BE2C (cell line): ENCODE data around the gene TRMT5.

Experiments
- DNase-seq: peaks from one replicate; pipeline ENCODE4 v3.0.0-alpha.2; 2020
- H3K27me3 ChIP-seq: fragments of 250-450 bp; sonication (Bioruptor Pico); 2 replicates; pipeline ENCODE4 v1.5.1; 2020; ENCODE audit warnings: mild to moderate bottlenecking
- H3K36me3 ChIP-seq: fragments of 250-450 bp; sonication (Bioruptor Pico); 2 replicates; pipeline ENCODE4 v1.5.1; 2020; ENCODE audit warnings: mild to moderate bottlenecking
- H3K4me1 ChIP-seq: fragments of 250-450 bp; sonication (Bioruptor Pico); 2 replicates; pipeline ENCODE4 v1.5.1; 2020
- H3K4me3 ChIP-seq: 2 replicates; pipeline ENCODE4 v1.5.1; 2011; ENCODE audit warnings: low read depth, low read length
- H3K9me3 ChIP-seq: fragments of 250-450 bp; sonication (Bioruptor Pico); 2 replicates; pipeline ENCODE4 v1.5.1; 2020
- CTCF ChIP-seq: IDR thresholded peaks from 2 replicates; pipeline ENCODE4 v1.5.1; 2012; ENCODE audit warnings: mild to moderate bottlenecking, low read depth, low read length

The TRMT5 gene

GRCh38 chr14:60970146-60970545, 10.7 kb downstream of the TRMT5 start:
- DNase-seq: no peak
- H3K27me3 ChIP-seq: no peaks in the 10 kb centered on the region
- no peak for TF ChIP-seq CTCF

GRCh38 chr14:60968671-60969070, 12.2 kb downstream of the TRMT5 start:
- no peak for DNase-seq
- Histone ChIP-seq H3K4me3 (no peak overlapping the region), H3K36me3 (peaks cover 8% of the 10 kb centered on the region), H3K27me3 (no peaks in the 10 kb centered on the region), H3K4me1 (no peaks in the 10 kb centered on the region), H3K9me3 (no peaks in the 10 kb centered on the region)
- TF ChIP-seq CTCF: no peak

More at GRCh38 chr14:60970146-60970545, 10.7 kb downstream of the TRMT5 start:
- H3K4me1 ChIP-seq: no peaks in the 10 kb centered on the region
- no peak overlapping the region for H3K4me3 ChIP-seq
- H3K36me3 ChIP-seq: peaks cover 20% of the 10 kb centered on the region
- no peaks in the 10 kb centered on the region for H3K9me3 ChIP-seq

- Histone ChIP-seq H3K36me3 (peaks cover 3% of the 10 kb centered on the region; the same call in 1 of the 2 replicates), H3K4me3 (no peak overlapping the region), H3K9me3 (no peaks in the 10 kb centered on the region), H3K27me3 (no peaks in the 10 kb centered on the region), H3K4me1 (no peaks in the 10 kb centered on the region)
- TF ChIP-seq CTCF: no peak
- no peak for DNase-seq
Observed at GRCh38 chr14:60968099-60968498, 12.8 kb downstream of the TRMT5 start.

GRCh38 chr14:60965402-60965801, 15.5 kb downstream of the TRMT5 start:
- Histone ChIP-seq H3K9me3 (no peaks in the 10 kb centered on the region), H3K4me3 (no peak overlapping the region), H3K4me1 (no peaks in the 10 kb centered on the region), H3K36me3 (peaks cover 3% of the 10 kb centered on the region; the same call in 1 of the 2 replicates), H3K27me3 (no peaks in the 10 kb centered on the region)
- TF ChIP-seq CTCF: no peak
- DNase-seq: no peak

- no peaks in the 10 kb centered on the region for H3K27me3 ChIP-seq
- no peak overlapping the region for H3K4me3 ChIP-seq
- H3K36me3 ChIP-seq: no peaks in the 10 kb centered on the region; the same call in 1 of the 2 replicates
- no peaks in the 10 kb centered on the region for H3K4me1 ChIP-seq
- no peak for TF ChIP-seq CTCF
- no peak for DNase-seq
- H3K9me3 ChIP-seq: no peaks in the 10 kb centered on the region
Observed at GRCh38 chr14:60964904-60965303, 16.0 kb downstream of the TRMT5 start.

GRCh38 chr14:60963761-60964160, 17.1 kb downstream of the TRMT5 start:
- Histone ChIP-seq H3K27me3 (no peaks in the 10 kb centered on the region), H3K4me3 (no peak overlapping the region), H3K4me1 (no peaks in the 10 kb centered on the region), H3K9me3 (peaks cover 5% of the 10 kb centered on the region; the same call in 1 of the 2 replicates), H3K36me3 (no peaks in the 10 kb centered on the region)
- no peak for TF ChIP-seq CTCF
- no peak for DNase-seq
